SKM-1 (cell line): ENCODE measurements around the gene ANOS1.
A peak's percentile ranks its signal among the peaks of the same experiment; 100 is the strongest.

Experiments
- DNase-seq: peaks from one replicate; lab custom pipeline; 2025; ENCODE audit not compliant: unreplicated experiment; lab: John Stamatoyannopoulos, UW

The ANOS1 gene

DNA sequence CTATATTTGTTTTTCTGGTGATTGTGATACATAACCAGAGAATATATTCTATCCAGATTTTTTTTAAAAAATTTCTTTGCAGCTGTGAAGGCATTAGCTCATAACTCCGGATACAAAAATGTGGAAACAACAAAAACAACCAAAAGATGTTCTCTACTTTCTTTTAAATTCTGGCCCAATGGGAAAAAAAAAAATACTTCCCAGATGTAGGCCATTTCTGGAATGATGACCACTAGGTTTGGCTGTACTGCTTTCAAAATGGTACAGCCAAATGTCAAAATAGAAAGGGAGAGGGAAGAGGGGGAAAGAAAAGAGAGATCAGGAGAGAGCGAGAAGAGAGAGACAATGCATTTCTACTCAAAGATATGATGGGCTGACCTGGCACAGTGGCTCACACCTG is 14.6 kb downstream of the ANOS1 start:
- DNase-seq: no peak

GRCh38 chrX:8714164-8714563 is 17.8 kb downstream of the ANOS1 start:
- DNase-seq: no peak

DNA sequence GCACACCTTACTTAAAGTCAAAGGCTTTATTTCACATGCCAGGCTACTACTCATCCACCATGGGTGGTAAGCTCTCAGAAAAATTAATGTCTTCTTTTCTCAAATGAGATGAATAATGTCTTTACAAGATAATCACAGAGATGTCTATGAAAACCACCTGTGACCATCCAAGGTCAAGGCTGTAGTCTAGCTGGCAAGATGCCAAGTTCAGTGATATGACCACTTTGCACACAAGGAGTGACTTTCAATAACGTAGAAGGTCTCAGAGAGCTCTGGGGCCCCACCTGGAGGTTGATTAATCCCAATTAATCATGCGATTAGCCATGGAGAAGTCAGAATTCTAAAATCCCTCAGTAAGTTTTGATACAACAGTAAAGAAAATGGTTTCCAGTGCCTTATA is 20.5 kb downstream of the ANOS1 start:
- no peak for DNase-seq

DNA sequence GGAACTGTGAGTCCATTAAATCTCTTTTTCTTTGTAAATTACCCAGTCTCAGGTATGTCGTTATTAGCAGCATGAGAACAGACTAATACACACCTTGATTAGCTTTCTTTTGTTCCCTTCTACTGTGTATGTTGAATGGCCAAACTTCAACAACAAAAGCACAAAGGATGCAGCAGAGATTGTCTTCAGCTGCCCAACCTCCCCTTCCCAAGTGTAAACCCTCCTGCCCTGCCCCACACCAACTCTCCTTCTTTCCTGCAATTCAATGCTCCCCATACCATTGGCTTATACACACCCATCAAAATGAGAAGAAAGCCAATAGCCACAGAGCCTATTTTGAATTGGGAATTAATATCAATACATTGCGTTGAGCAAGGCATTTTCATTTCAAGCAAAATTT is 27.8 kb downstream of the ANOS1 start:
- no peak for DNase-seq

GRCh38 chrX:8692871-8693270 is 39.1 kb downstream of the ANOS1 start:
- DNase-seq: no peak

- DNase-seq: no peak
These were observed 42.5 kb downstream of the ANOS1 start for GRCh38 chrX:8689473-8689872.

DNA sequence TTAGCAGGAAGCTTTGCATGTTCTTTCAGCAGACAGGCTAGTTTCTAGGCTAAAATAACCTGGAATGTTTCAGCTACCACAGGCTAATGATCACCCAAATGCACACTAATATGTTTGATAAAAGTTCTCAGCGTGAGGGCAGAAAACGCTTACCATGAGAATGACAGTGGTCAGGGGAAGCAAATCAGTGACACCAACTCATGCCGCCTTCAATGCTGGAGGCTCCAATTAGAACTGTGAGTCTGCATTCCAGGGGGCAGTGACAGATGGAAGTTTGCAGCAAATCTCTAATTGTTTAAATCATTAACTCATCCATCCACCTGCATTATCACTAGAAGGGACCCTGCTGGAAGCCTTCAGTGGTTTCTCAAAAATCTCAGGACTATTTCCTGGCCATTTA is 43.2 kb downstream of the ANOS1 start:
- no peak for DNase-seq

GRCh38 chrX:8684201-8684965 is 47.6 kb downstream of the ANOS1 start:
- DNase-seq: no peak

DNA sequence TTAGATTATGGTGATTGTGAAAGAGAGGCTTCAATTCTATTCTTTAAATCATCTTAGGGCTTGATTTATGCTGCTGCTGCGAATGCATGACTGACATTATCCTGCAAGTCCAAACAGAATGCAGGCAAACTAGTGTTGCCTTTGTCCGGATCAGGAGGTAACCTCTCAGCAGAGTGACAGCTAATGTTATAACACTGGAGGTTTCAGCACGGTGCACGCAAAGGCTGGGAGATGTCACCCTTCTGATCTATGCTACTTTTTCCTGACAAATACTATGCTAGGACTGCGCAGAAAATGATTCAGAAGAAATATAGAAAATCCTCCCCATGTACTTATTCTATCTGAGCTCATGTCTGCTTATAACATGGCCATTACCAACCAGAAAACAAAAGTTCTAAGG is 48.2 kb downstream of the ANOS1 start:
- DNase-seq: no peak

DNA sequence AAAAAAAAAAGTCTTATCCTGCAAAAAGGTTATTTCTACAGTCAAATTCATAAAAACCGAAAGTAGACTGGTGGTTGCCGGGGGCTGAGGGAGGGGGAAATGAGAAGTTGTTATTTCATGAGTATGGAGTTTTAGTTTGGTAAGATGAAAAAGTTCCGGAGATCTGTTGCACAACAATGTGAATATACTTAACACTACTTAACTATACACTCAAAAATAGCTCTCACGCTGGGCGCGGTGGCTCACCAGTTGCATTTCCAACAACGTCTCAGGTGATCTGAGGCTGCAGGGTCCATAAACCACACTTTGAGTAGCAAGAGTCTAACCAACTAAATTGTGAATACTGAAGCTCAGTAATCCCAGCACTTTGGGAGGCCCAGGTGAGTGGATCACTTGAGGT is 52.4 kb downstream of the ANOS1 start:
- DNase-seq: no peak

GRCh38 chrX:8675006-8675630 is 56.8 kb downstream of the ANOS1 start:
- DNase-seq: no peak

- DNase-seq: no peak
These were observed 58.7 kb downstream of the ANOS1 start for GRCh38 chrX:8673201-8673600.

- no peak for DNase-seq
These were observed 59.8 kb downstream of the ANOS1 start for GRCh38 chrX:8672176-8672575.

GRCh38 chrX:8668813-8669212 is 63.1 kb downstream of the ANOS1 start:
- DNase-seq: peak; percentile 47

GRCh38 chrX:8663325-8663724 is 68.6 kb downstream of the ANOS1 start:
- no peak for DNase-seq

DNA sequence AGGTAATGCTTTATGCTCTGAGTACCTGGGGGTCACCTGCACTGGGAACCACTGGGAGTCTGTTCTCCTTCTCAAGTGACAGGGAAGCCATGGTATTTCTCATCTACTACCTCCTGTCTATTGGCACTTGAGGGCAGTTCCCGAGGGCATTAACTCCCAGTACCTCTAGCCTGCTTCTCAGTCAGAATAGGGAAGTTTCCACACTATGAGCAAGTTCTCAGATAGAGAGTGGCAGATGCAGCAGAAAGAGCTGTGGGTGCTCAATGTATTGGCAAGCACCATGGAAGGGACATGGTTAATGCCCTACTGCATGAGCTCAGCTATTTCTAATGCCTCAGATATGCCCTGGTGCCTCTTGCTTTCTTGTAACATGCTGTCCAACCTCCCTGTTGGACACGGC is 74.1 kb downstream of the ANOS1 start:
- peak; percentile 0 for DNase-seq

DNA sequence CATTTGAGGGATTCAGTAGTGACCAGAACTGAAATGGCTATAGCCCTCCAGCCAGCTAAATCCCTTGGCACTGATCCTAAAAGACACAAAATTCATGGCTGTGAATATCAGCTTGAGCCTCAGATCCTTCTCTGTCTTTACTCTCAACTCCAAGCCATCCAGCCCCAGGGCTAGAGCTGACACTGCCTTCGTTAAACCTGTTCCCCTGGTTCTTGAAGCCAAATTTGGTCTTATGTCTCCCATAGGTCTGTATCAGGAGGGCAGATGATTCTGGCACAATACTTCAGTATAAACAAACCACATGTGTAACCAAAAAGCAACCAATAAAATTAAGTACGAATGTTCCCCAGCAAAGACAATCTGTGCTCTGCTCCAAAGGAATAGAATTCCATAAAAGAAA is 78.0 kb downstream of the ANOS1 start:
- DNase-seq: no peak

DNA sequence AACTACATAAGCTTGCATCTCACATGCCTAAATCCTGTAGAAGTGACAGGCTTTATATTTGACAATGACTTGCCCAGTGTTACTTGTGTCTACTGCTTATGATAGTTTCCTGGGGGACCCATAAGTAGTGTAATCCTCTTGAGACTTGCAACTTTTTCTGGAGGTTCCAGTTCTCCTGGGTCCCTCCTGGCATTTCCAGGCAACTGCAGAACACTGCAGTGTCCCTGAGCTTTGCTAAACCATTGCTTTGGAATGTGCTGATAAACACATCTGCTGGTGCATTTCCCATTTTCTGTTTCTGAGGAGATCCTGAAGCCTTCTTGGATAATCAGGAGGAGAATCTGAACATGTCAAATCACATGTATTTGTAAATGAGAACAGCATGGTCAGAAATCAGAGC is 82.0 kb downstream of the ANOS1 start:
- DNase-seq: no peak

DNA sequence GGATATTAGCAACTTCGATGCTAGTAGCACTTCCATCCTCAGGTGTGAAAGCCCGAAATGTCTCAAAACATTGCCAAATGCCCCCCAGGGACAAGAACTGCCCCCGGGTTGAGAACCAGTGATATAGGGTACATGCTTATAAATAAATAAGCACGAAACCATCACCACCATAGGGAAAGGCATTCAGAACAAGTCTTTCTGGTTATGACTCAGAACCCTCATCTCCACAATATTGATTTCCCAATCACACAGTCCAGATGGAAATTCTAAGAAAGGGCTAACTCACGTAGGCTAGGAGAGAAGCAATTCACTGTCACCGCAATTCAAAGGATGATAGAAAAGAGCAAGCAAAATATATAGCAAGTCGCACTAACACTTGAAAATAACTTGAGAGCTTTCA is 84.8 kb downstream of the ANOS1 start:
- no peak for DNase-seq

DNA sequence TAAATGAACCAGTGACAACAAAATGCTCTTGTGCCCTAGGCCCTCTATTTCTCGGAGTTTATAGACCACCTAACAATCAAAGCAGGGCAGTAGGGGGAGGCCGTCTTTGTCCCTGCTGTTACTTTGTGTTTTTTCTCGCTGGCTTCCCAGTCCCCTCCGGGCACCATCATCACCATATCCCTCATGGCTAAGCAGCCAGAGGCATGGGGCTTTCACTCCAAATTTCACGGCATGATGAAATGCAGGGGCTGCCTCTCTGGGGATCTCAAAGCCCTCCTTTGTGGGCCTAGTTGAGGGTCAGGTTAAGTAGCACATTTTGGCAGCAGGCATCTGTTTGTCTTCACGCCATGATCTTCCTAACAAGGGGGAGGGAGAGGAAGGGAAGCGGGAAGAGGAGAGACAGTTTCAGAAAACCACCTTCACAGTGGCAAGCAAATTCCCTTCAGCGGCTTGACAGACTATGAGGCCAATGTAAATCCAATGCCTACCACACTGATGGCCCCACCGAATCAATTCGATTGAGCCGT is 91.9 kb downstream of the ANOS1 start:
- no peak for DNase-seq

GRCh38 chrX:8636497-8636896 is 95.4 kb downstream of the ANOS1 start:
- DNase-seq: no peak

GRCh38 chrX:8635812-8636211 is 96.1 kb downstream of the ANOS1 start:
- DNase-seq: no peak

DNA sequence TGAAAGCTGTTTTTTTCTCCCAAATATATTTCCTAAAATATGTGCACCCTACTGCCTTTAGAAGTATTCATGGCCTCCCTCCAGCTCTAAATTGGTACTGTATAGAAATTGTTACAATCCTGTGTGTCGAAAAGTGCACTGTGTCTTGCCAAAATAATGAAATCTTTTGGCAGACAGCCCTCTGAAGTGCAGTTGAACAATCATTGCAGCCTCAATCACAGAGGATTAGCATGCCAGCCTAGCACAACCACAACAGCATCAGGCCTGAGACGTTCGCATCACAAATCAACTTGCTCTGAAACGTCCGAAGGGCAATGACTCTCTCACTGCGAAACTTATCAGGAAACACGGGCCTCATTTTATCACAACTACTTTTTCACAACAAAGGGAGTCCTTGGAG is 99.0 kb downstream of the ANOS1 start:
- no peak for DNase-seq
